WTC11 (cell line): ENCODE data around the gene NPW.

Experiments used
- CREB1 ChIP-seq: sonication (generic); formaldehyde crosslinking; IDR thresholded peaks from 2 replicates; pipeline ENCODE4 v1.8.0; 2023; ENCODE audit warnings: mild to moderate bottlenecking, missing genetic modification reagents
- TEAD4 ChIP-seq: sonication (generic); formaldehyde crosslinking; IDR thresholded peaks from 2 replicates; pipeline ENCODE4 v1.8.0; 2022; ENCODE audit warnings: mild to moderate bottlenecking, missing genetic modification reagents
- ZNF317 ChIP-seq: sonication (generic); formaldehyde crosslinking; IDR thresholded peaks from 2 replicates; pipeline ENCODE4 v1.8.1; 2023; ENCODE audit warnings: low read depth, mild to moderate bottlenecking, moderate library complexity, missing genetic modification reagents, borderline replicate concordance
- TF ChIP-seq, protein P1 (sequence below): sonication (generic); formaldehyde crosslinking; IDR thresholded peaks from 2 replicates; pipeline ENCODE4 v1.8.1; 2023; ENCODE audit warnings: mild to moderate bottlenecking, missing genetic modification reagents, moderate library complexity
- TF ChIP-seq, protein P2 (sequence below): sonication (generic); formaldehyde crosslinking; IDR thresholded peaks from 2 replicates; pipeline ENCODE4 v1.8.1; 2022; ENCODE audit warnings: low read depth, missing genetic modification reagents, borderline replicate concordance
- TF ChIP-seq, protein P3 (sequence below): fragments of 200-600 bp; IDR thresholded peaks from 2 replicates; pipeline ENCODE4 v1.8.0; 2022; ENCODE audit warnings: antibody characterized with exemption
- TF ChIP-seq, protein P4 (sequence below): sonication (generic); formaldehyde crosslinking; conservative IDR thresholded peaks from 2 replicates; pipeline ENCODE4 v1.8.1; 2022; ENCODE audit warnings: mild to moderate bottlenecking, missing genetic modification reagents
- TF ChIP-seq, protein P5 (sequence below): sonication (generic); formaldehyde crosslinking; IDR thresholded peaks from 2 replicates; pipeline ENCODE4 v1.8.1; 2023; ENCODE audit warnings: mild to moderate bottlenecking, missing genetic modification reagents

DNA sequence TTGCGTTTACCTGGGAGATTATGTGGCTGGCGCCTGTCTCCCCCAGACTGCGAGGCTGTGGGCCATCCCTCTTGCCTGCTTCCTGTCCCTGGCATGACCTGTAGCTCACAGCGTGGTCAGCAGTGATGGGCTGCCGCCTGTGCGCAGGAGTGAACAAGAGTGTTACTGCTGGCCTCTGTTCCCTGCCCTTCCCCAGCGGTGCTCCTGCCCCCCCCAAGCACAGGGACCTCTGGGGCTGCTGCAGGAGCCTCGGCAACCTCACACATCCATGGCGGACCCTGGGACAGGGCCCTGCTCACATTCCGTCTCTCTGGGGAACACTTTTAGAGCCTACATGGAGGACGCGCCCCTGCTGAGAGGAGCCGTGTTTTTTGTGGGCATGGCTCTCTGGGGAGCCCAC is 38.8 kb downstream of the NPW start:
- TF ChIP-seq ZNF317 (no peak), CREB1 (no peak), TEAD4 (CRISPR knock-in tag) (no peak)
- TF ChIP-seq, protein P1, sequence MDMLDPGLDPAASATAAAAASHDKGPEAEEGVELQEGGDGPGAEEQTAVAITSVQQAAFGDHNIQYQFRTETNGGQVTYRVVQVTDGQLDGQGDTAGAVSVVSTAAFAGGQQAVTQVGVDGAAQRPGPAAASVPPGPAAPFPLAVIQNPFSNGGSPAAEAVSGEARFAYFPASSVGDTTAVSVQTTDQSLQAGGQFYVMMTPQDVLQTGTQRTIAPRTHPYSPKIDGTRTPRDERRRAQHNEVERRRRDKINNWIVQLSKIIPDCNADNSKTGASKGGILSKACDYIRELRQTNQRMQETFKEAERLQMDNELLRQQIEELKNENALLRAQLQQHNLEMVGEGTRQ (CRISPR knock-in tag), result no peak
- TF ChIP-seq, protein P2, sequence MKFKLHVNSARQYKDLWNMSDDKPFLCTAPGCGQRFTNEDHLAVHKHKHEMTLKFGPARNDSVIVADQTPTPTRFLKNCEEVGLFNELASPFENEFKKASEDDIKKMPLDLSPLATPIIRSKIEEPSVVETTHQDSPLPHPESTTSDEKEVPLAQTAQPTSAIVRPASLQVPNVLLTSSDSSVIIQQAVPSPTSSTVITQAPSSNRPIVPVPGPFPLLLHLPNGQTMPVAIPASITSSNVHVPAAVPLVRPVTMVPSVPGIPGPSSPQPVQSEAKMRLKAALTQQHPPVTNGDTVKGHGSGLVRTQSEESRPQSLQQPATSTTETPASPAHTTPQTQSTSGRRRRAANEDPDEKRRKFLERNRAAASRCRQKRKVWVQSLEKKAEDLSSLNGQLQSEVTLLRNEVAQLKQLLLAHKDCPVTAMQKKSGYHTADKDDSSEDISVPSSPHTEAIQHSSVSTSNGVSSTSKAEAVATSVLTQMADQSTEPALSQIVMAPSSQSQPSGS (CRISPR knock-in tag), result no peak
- TF ChIP-seq, protein P3, sequence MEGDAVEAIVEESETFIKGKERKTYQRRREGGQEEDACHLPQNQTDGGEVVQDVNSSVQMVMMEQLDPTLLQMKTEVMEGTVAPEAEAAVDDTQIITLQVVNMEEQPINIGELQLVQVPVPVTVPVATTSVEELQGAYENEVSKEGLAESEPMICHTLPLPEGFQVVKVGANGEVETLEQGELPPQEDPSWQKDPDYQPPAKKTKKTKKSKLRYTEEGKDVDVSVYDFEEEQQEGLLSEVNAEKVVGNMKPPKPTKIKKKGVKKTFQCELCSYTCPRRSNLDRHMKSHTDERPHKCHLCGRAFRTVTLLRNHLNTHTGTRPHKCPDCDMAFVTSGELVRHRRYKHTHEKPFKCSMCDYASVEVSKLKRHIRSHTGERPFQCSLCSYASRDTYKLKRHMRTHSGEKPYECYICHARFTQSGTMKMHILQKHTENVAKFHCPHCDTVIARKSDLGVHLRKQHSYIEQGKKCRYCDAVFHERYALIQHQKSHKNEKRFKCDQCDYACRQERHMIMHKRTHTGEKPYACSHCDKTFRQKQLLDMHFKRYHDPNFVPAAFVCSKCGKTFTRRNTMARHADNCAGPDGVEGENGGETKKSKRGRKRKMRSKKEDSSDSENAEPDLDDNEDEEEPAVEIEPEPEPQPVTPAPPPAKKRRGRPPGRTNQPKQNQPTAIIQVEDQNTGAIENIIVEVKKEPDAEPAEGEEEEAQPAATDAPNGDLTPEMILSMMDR, result no peak
- TF ChIP-seq, protein P4, sequence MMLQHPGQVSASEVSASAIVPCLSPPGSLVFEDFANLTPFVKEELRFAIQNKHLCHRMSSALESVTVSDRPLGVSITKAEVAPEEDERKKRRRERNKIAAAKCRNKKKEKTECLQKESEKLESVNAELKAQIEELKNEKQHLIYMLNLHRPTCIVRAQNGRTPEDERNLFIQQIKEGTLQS (CRISPR knock-in tag), result no peak
- TF ChIP-seq, protein P5, sequence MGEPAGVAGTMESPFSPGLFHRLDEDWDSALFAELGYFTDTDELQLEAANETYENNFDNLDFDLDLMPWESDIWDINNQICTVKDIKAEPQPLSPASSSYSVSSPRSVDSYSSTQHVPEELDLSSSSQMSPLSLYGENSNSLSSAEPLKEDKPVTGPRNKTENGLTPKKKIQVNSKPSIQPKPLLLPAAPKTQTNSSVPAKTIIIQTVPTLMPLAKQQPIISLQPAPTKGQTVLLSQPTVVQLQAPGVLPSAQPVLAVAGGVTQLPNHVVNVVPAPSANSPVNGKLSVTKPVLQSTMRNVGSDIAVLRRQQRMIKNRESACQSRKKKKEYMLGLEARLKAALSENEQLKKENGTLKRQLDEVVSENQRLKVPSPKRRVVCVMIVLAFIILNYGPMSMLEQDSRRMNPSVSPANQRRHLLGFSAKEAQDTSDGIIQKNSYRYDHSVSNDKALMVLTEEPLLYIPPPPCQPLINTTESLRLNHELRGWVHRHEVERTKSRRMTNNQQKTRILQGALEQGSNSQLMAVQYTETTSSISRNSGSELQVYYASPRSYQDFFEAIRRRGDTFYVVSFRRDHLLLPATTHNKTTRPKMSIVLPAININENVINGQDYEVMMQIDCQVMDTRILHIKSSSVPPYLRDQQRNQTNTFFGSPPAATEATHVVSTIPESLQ (CRISPR knock-in tag), result no peak
